GM23338 (cell line): ENCODE measurements around the gene WSCD2. TPM values are rescaled to one million over a fixed set of nuclear protein-coding genes. Genes with fewer than 3 reads are reported as not detected.

Experiments
- ATAC-seq: fragments of 200-7000 bp; cut with Tn5 transposase; 3 replicates; pipeline ENCODE4 v1.9.1; 2020
- DNase-seq: peaks from one replicate; pipeline ENCODE4 v3.0.0-alpha.2; 2015; ENCODE audit warnings: low spot score
- H2AFZ ChIP-seq: fragments of 200-600 bp; sonication (generic); 2 replicates; pipeline ENCODE4 v1.8.0; 2016; ENCODE audit warnings: antibody characterized with exemption, mild to moderate bottlenecking, moderate library complexity
- H3F3A ChIP-seq: fragments of 200-600 bp; sonication (generic); replicated peaks from 2 replicates; pipeline ENCODE4 v1.8.0; 2017; ENCODE audit warnings: antibody characterized with exemption, mixed run types, low read depth
- H3K27ac ChIP-seq: fragments of 200-600 bp; sonication (generic); 2 replicates; pipeline ENCODE4 v1.6.1; 2016; ENCODE audit warnings: low read depth
- H3K27me3 ChIP-seq: fragments of 200-600 bp; sonication (generic); 2 replicates; pipeline ENCODE4 v1.8.0; 2016; ENCODE audit warnings: mild to moderate bottlenecking, mixed run types, moderate library complexity; ENCODE audit not compliant: insufficient read depth
- H3K36me3 ChIP-seq: fragments of 200-600 bp; sonication (generic); 2 replicates; pipeline ENCODE4 v1.8.0; 2016; ENCODE audit warnings: mild to moderate bottlenecking; ENCODE audit not compliant: insufficient read depth
- H3K4me1 ChIP-seq: fragments of 200-600 bp; sonication (generic); 2 replicates; pipeline ENCODE4 v1.8.0; 2016; ENCODE audit warnings: mild to moderate bottlenecking, moderate library complexity; ENCODE audit not compliant: insufficient read depth
- H3K4me2 ChIP-seq: fragments of 200-600 bp; sonication (generic); 2 replicates; pipeline ENCODE4 v1.7.1; 2017; ENCODE audit warnings: mixed run types
- H3K4me3 ChIP-seq: fragments of 200-600 bp; sonication (generic); 2 replicates; pipeline ENCODE4 v1.6.1; 2016; ENCODE audit warnings: mixed run types
- H3K79me2 ChIP-seq: fragments of 200-600 bp; sonication (generic); replicated peaks from 2 replicates; pipeline ENCODE4 v1.8.0; 2017; ENCODE audit warnings: mild to moderate bottlenecking; ENCODE audit not compliant: insufficient read depth
- H3K9me2 ChIP-seq: fragments of 200-600 bp; sonication (generic); 2 replicates; pipeline ENCODE4 v1.8.0; 2017; ENCODE audit not compliant: insufficient read depth
- H4K20me1 ChIP-seq: fragments of 200-600 bp; sonication (generic); replicated peaks from 2 replicates; pipeline ENCODE4 v1.8.0; 2017; ENCODE audit warnings: mild to moderate bottlenecking; ENCODE audit not compliant: insufficient read depth
- H3K27ac Mint-ChIP-seq: 2 replicates; pipeline ENCODE4 v1.8.0; 2020; ENCODE audit warnings: inconsistent platforms, mild to moderate bottlenecking, moderate library complexity, mixed read lengths
- H3K27me3 Mint-ChIP-seq: 3 replicates; pipeline ENCODE4 v1.8.0; 2022; ENCODE audit warnings: low read depth, mild to moderate bottlenecking, moderate library complexity, mixed read lengths, inconsistent platforms; ENCODE audit not compliant: insufficient read depth, poor library complexity
- H3K36me3 Mint-ChIP-seq: 3 replicates; pipeline ENCODE4 v1.8.0; 2021; ENCODE audit warnings: low read depth, mild to moderate bottlenecking, inconsistent platforms, moderate library complexity, mixed read lengths
- H3K4me1 Mint-ChIP-seq: 3 replicates; pipeline ENCODE4 v1.8.0; 2020; ENCODE audit warnings: mild to moderate bottlenecking, inconsistent platforms, mixed read lengths
- H3K4me3 Mint-ChIP-seq: 3 replicates; pipeline ENCODE4 v1.8.0; 2021; ENCODE audit warnings: moderate library complexity, mild to moderate bottlenecking, inconsistent platforms, mixed read lengths
- H3K9me3 Mint-ChIP-seq: 3 replicates; pipeline ENCODE4 v1.8.0; 2020; ENCODE audit warnings: moderate library complexity, mild to moderate bottlenecking, inconsistent platforms, mixed read lengths
- CREB1 ChIP-seq: fragments of 250-450 bp; sonication (Bioruptor Pico); IDR thresholded peaks from 2 replicates; pipeline ENCODE4 v1.5.0; 2020; ENCODE audit warnings: low read depth, mild to moderate bottlenecking, moderate library complexity
- EZH2 ChIP-seq: fragments of 200-600 bp; sonication (generic); IDR thresholded peaks from one replicate; pipeline ENCODE4 v1.8.0; 2017; ENCODE audit warnings: antibody characterized with exemption, mild to moderate bottlenecking, low read depth; ENCODE audit not compliant: unreplicated experiment
- EZH2phosphoT487 ChIP-seq: fragments of 200-600 bp; sonication (generic); IDR thresholded peaks from one replicate; pipeline ENCODE4 v1.8.1; 2018; ENCODE audit warnings: antibody characterized with exemption; ENCODE audit not compliant: unreplicated experiment
- JUNB ChIP-seq: IDR thresholded peaks from one replicate; pipeline ENCODE4 v1.6.1; 2016; ENCODE audit warnings: antibody characterized with exemption; ENCODE audit not compliant: unreplicated experiment
- NANOG ChIP-seq: IDR thresholded peaks from 2 replicates; pipeline ENCODE4 v1.6.1; 2016; ENCODE audit warnings: antibody characterized with exemption, borderline replicate concordance
- POLR2AphosphoS5 ChIP-seq: IDR thresholded peaks from 2 replicates; pipeline ENCODE4 v1.6.1; 2016; ENCODE audit warnings: antibody characterized with exemption, low read depth
- STAT1 ChIP-seq: IDR thresholded peaks from one replicate; pipeline ENCODE4 v1.6.1; 2016; ENCODE audit warnings: antibody characterized with exemption; ENCODE audit not compliant: unreplicated experiment
- ZNF114 ChIP-seq: fragments of 250-450 bp; sonication (Bioruptor Pico); IDR thresholded peaks from 2 replicates; pipeline ENCODE4 v1.5.0; 2020; ENCODE audit warnings: mild to moderate bottlenecking, moderate library complexity
- ZNF331 ChIP-seq: fragments of 250-450 bp; sonication (Bioruptor Pico); IDR thresholded peaks from 2 replicates; pipeline ENCODE4 v1.5.0; 2020; ENCODE audit warnings: low read depth, mild to moderate bottlenecking, moderate library complexity
- polyA plus RNA-seq: library from polyadenylated mRNA; unstranded; fragments of >200 nt; fragmentation: Nextera tagmentation; extraction: Ambion mirVana; gene quantifications from 2 replicates; pipeline ENCODE4 v1.2.1, GENCODE V29; 2016
- total RNA-seq: library from RNA; depleted of rRNA; stranded (reverse); fragments of >200 nt; shearing (Covaris generic); gene quantifications from 2 replicates; pipeline ENCODE4 v1.2.3, GENCODE V29; 2014
- TF ChIP-seq, protein P1 (sequence below), 2 experiments: fragments of 200-600 bp in 1 of 2; sonication (generic) in 1 of 2; conservative IDR thresholded peaks; 2 replicates each; pipeline versions ENCODE4 v1.5.1 to v1.6.1; 2016 to 2017; ENCODE audit warnings: antibody characterized with exemption in 2 of 2, low read depth in 2 of 2, mild to moderate bottlenecking in 2 of 2, moderate library complexity in 1 of 2
- TF ChIP-seq, protein P2 (sequence below): IDR thresholded peaks from one replicate; pipeline ENCODE4 v1.6.1; 2018; ENCODE audit warnings: antibody characterized with exemption; ENCODE audit not compliant: unreplicated experiment
- TF ChIP-seq, protein P3 (sequence below): IDR thresholded peaks from 2 replicates; pipeline ENCODE4 v1.6.1; 2016; ENCODE audit warnings: antibody characterized with exemption
- TF ChIP-seq, protein P4 (sequence below): fragments of 250-450 bp; sonication (Bioruptor Pico); IDR thresholded peaks from 2 replicates; pipeline ENCODE4 v1.5.0; 2020; ENCODE audit warnings: mild to moderate bottlenecking, moderate library complexity

The WSCD2 gene
- total and polyA plus RNA-seq, 2 experiments from 2014 or later, result 0.66 to 3.1 TPM

DNA sequence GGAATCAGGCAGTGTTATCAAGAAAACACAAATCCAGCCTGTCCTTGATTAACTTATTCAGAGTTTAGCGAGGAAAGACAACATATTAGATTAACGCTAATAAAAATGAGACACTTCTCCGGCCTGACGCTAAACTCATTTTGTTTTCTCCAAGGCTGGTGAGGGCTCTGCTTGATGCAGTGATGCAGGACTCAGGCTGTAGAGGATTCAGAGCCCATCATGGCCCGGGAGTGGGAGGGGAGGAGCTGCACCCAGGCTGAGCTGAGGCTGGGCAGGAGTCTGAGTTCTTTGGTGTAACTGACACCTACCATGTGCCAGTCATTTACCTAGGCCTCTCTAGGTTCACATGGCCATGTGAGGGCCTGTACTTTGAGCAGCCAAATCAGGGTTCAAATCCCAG lies 70.0 kb downstream of the WSCD2 start:
- Histone ChIP-seq H3K4me3 (no peak overlapping the region), H3K4me2 (no peak overlapping the region), H3K27ac (no peak overlapping the region), H4K20me1 (peaks cover 4% of the 10 kb centered on the region; the same call in 1 of the 2 replicates), H3K27me3 (no peaks in the 10 kb centered on the region), H3K36me3 (no peaks in the 10 kb centered on the region), H2AFZ (no peak overlapping the region), H3K9me2 (no peaks in the 10 kb centered on the region), H3K4me1 (no peaks in the 10 kb centered on the region), H3K79me2 (no peaks in the 10 kb centered on the region), H3F3A (no peaks in the 10 kb centered on the region)
- ATAC-seq (no peak), DNase-seq (no peak)
- Mint-ChIP-seq H3K27ac (no peak overlapping the region), H3K36me3 (peaks cover 5% of the 10 kb centered on the region; the same call in 2 of the 3 replicates), H3K9me3 (peaks cover 1% of the 10 kb centered on the region; the same call in 1 of the 3 replicates), H3K27me3 (peaks cover under 1% of the 10 kb centered on the region), H3K4me1 (peaks cover 3% of the 10 kb centered on the region; the same call in 2 of the 3 replicates), H3K4me3 (no peak overlapping the region)
- no peak for TF ChIP-seq NANOG
- no peak for TF ChIP-seq POLR2AphosphoS5
- TF ChIP-seq, protein P1, sequence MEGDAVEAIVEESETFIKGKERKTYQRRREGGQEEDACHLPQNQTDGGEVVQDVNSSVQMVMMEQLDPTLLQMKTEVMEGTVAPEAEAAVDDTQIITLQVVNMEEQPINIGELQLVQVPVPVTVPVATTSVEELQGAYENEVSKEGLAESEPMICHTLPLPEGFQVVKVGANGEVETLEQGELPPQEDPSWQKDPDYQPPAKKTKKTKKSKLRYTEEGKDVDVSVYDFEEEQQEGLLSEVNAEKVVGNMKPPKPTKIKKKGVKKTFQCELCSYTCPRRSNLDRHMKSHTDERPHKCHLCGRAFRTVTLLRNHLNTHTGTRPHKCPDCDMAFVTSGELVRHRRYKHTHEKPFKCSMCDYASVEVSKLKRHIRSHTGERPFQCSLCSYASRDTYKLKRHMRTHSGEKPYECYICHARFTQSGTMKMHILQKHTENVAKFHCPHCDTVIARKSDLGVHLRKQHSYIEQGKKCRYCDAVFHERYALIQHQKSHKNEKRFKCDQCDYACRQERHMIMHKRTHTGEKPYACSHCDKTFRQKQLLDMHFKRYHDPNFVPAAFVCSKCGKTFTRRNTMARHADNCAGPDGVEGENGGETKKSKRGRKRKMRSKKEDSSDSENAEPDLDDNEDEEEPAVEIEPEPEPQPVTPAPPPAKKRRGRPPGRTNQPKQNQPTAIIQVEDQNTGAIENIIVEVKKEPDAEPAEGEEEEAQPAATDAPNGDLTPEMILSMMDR (conservative IDR thresholded peaks at IDR 0.05; ENCODE audit: low read depth in 2 of 2), result no peak
- TF ChIP-seq CREB1 (CRISPR knock-in tag), result no peak
- no peak for TF ChIP-seq ZNF114
- TF ChIP-seq, protein P2, sequence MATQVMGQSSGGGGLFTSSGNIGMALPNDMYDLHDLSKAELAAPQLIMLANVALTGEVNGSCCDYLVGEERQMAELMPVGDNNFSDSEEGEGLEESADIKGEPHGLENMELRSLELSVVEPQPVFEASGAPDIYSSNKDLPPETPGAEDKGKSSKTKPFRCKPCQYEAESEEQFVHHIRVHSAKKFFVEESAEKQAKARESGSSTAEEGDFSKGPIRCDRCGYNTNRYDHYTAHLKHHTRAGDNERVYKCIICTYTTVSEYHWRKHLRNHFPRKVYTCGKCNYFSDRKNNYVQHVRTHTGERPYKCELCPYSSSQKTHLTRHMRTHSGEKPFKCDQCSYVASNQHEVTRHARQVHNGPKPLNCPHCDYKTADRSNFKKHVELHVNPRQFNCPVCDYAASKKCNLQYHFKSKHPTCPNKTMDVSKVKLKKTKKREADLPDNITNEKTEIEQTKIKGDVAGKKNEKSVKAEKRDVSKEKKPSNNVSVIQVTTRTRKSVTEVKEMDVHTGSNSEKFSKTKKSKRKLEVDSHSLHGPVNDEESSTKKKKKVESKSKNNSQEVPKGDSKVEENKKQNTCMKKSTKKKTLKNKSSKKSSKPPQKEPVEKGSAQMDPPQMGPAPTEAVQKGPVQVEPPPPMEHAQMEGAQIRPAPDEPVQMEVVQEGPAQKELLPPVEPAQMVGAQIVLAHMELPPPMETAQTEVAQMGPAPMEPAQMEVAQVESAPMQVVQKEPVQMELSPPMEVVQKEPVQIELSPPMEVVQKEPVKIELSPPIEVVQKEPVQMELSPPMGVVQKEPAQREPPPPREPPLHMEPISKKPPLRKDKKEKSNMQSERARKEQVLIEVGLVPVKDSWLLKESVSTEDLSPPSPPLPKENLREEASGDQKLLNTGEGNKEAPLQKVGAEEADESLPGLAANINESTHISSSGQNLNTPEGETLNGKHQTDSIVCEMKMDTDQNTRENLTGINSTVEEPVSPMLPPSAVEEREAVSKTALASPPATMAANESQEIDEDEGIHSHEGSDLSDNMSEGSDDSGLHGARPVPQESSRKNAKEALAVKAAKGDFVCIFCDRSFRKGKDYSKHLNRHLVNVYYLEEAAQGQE, result no peak
- TF ChIP-seq EZH2phosphoT487, result no peak
- no peak for TF ChIP-seq STAT1
- TF ChIP-seq EZH2, result no peak
- TF ChIP-seq, protein P3, sequence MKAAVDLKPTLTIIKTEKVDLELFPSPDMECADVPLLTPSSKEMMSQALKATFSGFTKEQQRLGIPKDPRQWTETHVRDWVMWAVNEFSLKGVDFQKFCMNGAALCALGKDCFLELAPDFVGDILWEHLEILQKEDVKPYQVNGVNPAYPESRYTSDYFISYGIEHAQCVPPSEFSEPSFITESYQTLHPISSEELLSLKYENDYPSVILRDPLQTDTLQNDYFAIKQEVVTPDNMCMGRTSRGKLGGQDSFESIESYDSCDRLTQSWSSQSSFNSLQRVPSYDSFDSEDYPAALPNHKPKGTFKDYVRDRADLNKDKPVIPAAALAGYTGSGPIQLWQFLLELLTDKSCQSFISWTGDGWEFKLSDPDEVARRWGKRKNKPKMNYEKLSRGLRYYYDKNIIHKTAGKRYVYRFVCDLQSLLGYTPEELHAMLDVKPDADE, result no peak
- TF ChIP-seq ZNF331 (CRISPR knock-in tag), result no peak
- no peak for TF ChIP-seq JUNB
- TF ChIP-seq, protein P4, sequence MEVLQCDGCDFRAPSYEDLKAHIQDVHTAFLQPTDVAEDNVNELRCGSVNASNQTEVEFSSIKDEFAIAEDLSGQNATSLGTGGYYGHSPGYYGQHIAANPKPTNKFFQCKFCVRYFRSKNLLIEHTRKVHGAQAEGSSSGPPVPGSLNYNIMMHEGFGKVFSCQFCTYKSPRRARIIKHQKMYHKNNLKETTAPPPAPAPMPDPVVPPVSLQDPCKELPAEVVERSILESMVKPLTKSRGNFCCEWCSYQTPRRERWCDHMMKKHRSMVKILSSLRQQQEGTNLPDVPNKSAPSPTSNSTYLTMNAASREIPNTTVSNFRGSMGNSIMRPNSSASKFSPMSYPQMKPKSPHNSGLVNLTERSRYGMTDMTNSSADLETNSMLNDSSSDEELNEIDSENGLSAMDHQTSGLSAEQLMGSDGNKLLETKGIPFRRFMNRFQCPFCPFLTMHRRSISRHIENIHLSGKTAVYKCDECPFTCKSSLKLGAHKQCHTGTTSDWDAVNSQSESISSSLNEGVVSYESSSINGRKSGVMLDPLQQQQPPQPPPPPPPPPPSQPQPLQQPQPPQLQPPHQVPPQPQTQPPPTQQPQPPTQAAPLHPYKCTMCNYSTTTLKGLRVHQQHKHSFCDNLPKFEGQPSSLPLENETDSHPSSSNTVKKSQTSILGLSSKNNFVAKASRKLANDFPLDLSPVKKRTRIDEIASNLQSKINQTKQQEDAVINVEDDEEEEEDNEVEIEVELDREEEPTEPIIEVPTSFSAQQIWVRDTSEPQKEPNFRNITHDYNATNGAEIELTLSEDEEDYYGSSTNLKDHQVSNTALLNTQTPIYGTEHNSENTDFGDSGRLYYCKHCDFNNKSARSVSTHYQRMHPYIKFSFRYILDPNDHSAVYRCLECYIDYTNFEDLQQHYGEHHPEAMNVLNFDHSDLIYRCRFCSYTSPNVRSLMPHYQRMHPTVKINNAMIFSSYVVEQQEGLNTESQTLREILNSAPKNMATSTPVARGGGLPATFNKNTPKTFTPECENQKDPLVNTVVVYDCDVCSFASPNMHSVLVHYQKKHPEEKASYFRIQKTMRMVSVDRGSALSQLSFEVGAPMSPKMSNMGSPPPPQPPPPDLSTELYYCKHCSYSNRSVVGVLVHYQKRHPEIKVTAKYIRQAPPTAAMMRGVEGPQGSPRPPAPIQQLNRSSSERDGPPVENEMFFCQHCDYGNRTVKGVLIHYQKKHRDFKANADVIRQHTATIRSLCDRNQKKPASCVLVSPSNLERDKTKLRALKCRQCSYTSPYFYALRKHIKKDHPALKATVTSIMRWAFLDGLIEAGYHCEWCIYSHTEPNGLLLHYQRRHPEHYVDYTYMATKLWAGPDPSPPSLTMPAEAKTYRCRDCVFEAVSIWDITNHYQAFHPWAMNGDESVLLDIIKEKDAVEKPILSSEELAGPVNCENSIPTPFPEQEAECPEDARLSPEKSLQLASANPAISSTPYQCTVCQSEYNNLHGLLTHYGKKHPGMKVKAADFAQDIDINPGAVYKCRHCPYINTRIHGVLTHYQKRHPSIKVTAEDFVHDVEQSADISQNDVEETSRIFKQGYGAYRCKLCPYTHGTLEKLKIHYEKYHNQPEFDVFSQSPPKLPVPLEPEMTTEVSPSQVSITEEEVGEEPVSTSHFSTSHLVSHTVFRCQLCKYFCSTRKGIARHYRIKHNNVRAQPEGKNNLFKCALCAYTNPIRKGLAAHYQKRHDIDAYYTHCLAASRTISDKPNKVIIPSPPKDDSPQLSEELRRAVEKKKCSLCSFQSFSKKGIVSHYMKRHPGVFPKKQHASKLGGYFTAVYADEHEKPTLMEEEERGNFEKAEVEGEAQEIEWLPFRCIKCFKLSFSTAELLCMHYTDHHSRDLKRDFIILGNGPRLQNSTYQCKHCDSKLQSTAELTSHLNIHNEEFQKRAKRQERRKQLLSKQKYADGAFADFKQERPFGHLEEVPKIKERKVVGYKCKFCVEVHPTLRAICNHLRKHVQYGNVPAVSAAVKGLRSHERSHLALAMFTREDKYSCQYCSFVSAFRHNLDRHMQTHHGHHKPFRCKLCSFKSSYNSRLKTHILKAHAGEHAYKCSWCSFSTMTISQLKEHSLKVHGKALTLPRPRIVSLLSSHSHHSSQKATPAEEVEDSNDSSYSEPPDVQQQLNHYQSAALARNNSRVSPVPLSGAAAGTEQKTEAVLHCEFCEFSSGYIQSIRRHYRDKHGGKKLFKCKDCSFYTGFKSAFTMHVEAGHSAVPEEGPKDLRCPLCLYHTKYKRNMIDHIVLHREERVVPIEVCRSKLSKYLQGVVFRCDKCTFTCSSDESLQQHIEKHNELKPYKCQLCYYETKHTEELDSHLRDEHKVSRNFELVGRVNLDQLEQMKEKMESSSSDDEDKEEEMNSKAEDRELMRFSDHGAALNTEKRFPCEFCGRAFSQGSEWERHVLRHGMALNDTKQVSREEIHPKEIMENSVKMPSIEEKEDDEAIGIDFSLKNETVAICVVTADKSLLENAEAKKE (CRISPR knock-in tag), result no peak
